ENCODE results near the gene TMED7.

The TMED7 gene

DNA sequence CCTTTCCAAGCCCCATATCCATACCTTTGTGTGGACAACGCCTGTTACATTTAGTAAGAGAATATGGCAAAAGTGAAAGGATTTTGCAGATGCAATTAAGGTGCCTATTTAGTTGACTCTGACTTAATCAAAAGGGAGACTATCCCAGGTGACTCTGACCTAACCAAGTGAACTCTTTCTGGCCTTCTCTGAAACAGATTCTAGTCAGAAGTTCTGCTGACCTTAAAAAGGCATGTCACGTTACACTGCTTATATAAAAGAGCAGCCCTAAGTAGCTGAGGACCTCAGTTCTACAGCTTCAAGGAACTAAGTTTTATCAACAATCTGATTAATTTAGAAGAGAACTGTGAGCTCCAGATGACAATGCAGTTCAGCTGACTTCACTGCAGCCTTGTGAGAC lies 17.9 kb downstream of the TMED7 start:
- H3K4me3 ChIP-seq (ENCODE audit: low read depth, low read length) = no peak overlapping the region
- TF ChIP-seq, protein P1, sequence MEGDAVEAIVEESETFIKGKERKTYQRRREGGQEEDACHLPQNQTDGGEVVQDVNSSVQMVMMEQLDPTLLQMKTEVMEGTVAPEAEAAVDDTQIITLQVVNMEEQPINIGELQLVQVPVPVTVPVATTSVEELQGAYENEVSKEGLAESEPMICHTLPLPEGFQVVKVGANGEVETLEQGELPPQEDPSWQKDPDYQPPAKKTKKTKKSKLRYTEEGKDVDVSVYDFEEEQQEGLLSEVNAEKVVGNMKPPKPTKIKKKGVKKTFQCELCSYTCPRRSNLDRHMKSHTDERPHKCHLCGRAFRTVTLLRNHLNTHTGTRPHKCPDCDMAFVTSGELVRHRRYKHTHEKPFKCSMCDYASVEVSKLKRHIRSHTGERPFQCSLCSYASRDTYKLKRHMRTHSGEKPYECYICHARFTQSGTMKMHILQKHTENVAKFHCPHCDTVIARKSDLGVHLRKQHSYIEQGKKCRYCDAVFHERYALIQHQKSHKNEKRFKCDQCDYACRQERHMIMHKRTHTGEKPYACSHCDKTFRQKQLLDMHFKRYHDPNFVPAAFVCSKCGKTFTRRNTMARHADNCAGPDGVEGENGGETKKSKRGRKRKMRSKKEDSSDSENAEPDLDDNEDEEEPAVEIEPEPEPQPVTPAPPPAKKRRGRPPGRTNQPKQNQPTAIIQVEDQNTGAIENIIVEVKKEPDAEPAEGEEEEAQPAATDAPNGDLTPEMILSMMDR (IDR thresholded peaks at IDR 0.05; ENCODE audit: low read depth, low read length) = no peak

DNA sequence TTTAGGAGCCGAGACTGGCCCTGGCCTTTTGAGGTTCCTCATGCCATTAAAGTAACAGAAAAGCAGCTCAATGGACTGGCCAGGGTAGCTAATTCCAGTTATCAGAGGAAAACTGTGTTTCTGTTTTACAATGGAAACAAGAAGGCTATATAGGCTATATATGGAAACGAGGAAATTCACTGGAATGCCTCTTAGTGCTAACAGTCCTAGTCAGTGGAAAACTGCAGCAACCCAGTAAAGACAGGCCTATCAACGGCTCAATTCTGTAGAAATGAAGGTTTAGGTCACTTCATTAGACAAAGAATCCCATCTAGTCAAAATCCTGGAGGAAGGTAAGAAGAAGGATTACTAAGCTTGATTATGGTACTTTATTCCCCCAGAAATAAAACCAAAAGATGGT lies 20.4 kb downstream of the TMED7 start:
- no peak overlapping the region for H3K4me3 ChIP-seq (ENCODE audit: low read depth, low read length)
- TF ChIP-seq, protein P1 (IDR thresholded peaks at IDR 0.05; ENCODE audit: low read depth, low read length) = no peak

DNA sequence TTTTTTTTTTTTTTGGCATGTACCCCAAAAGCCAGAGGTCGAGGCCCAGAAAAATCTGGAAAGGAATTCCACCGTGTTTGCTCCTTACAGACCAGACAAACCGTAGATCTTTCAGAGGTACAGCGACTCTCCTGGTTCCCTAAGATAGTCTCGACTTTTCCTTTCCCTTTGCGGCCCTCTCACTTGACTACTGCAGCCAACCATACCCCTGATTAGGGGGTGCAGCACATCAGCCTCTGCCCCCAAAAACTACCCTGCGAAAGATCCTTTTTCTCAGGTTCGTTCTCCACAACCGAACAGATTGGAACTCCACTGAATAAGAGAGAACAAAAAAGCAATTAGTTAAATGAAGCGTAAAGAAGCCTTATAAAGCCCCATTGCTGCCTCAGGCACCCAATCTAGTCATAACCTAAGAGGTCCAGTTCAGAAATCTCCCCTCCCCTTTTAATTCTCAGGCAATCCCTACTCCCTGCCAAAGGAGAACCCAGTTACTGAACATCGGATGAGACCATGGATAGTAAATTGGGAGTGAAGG lies 23.2 kb downstream of the TMED7 start:
- peak overlapping the region; percentile 60 for H3K4me3 ChIP-seq (ENCODE audit: low read depth, low read length)
- TF ChIP-seq, protein P1 (IDR thresholded peaks at IDR 0.05; ENCODE audit: low read depth, low read length) = no peak

DNA sequence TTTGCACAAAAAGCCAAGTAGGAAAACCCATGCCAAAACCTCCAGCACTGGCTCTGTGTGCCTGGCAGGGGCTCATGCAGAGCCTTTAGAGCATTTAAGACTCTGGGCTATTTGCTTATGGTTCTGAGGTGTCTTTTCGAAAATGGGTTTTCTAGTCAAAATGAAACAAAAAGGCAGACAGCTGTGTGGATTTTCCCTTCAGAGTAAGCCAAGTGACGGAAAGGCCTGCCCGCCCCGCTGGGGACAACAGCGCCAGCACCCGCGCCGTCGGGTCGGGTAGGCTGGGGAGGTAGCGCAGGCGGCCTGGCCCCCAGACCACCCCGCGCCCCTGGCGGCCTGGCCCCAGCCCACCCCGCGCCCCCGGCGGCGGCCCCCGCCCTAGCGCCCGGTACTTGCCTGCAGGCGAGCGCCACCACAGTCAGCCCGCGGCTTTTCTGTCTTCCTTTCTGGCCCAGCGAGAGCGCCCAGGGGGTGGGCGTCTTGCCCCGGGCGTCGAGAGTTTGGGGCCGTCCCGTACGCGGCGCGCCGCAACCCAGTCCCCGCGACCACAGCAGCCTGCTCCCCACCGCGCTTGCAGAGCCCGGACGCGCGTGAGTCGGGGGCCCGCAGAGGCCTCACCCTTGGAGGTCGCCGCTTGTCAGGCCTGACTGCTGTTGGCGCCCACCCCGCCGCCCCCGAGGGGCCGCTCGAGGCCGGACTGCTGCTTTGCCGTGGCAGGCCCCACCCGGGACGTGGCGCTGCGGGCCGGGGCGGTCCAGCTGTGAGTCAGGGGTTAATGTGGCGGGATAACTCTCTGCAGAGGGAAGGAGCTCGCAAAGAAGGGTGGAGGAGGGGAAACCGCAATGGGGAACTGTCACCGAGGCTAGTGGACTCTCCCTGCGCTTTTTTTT lies 23.9 kb downstream of the TMED7 start, which contains the start of gene TICAM2:
TICAM2 (minus strand) TSS at position 779 of the 890 bp plus-strand sequence. CDS start 21,223 bp downstream, outside the sequence.
- TF ChIP-seq, protein P1 (IDR thresholded peaks at IDR 0.05; ENCODE audit: low read depth, low read length) = no peak

DNA sequence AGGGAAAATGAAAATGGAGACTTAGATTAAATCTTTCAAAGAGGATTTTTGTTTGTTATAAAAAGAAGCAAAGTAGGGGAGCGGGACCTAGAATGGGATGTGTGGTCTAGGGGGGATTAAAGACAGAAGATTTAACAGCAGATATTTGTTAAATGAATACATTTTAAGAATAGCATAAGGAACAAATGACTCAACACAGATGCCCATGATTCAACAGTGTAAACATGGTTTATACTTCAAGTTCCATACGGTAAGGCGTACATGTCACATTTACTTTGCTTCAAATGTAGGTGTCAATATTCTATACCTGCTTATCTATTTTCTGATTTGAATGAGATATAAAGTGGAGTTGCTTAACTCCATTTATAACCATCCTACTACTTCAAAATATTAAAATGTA lies 25.1 kb downstream of the TMED7 start:
- peak overlapping the region; percentile 60 for H3K4me3 ChIP-seq (ENCODE audit: low read depth, low read length)
- TF ChIP-seq, protein P1 (IDR thresholded peaks at IDR 0.05; ENCODE audit: low read depth, low read length) = no peak

More for the DNA sequence above, 23.9 kb downstream of the TMED7 start, which contains the start of gene TICAM2:
- H3K4me3 ChIP-seq (ENCODE audit: low read depth, low read length) = peak within 1 kb of the TSS; percentile 60

DNA sequence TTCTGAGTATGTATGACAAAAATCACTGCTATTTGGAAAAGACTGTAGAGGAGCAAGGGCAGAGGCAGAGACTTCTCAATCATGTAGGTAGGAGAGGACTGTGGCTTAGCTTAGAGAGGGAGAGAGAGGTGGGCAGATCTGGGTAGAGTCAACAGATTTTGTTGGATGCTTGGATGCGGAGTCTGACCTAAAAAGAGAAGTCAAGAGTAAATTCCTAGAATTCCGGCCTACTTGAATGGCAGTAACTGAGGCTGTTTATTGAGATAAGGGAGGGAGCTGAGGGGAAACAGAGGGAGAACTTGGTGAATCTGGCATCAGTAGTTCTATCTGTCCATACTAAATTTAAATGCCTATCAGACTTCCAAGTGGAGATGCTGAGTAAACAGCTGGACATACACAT lies 25.9 kb downstream of the TMED7 start:
- TF ChIP-seq, protein P1 (IDR thresholded peaks at IDR 0.05; ENCODE audit: low read depth, low read length) = no peak
- H3K4me3 ChIP-seq (ENCODE audit: low read depth, low read length) = peak overlapping the region; percentile 60

DNA sequence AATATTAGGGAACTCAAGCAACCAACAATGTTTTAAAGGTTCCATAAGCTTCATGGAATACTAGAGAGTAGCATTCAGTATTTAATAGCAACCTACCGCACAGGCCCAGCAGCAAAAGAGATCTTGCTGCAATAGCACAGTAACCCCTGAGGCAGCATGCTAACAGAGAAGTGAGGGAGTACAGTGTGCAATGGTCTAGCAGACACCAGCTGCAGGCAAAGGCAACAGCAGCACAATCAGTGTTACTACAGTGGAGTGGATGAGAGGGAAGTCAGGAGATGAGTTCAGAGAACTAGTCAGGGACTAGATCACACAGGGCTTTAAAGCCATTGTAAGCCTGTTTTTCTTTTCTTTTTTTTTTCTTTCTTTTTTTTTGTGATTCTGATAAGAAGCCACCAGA lies 26.3 kb downstream of the TMED7 start:
- TF ChIP-seq, protein P1 (IDR thresholded peaks at IDR 0.05; ENCODE audit: low read depth, low read length) = no peak
- H3K4me3 ChIP-seq (ENCODE audit: low read depth, low read length) = no peak overlapping the region; the same call in 1 of the 2 replicates
